ENCODE data around the gene SLC27A5.

- TF ChIP-seq ZBTB49 (CRISPR knock-in tag; IDR thresholded peaks at IDR 0.05; ENCODE audit: borderline replicate concordance) (no peak), ZNF468 (CRISPR knock-in tag; IDR thresholded peaks at IDR 0.05) (no peak), SIN3B (IDR thresholded peaks at IDR 0.05; ENCODE audit: low read length) (no peak)
Measured at GRCh38 chr19:58483776-58484175, 28.0 kb downstream of the SLC27A5 start.

All from HepG2 (cell line).